22Rv1 (cell line): ENCODE measurements around the gene GRAMD4.
A peak's percentile ranks its signal among the peaks of the same experiment; 100 is the strongest.
"Not testable (repeated sequence)": the region's sequence is repeated elsewhere in the genome, so short reads cannot be mapped to it uniquely, and the experiment has no call there.

Source experiments
- H3K27ac ChIP-seq: fragments of 450-650 bp; 2 replicates; pipeline ENCODE4 v1.5.1; 2017
- ZFX ChIP-seq: fragments of 450-650 bp; IDR thresholded peaks from 2 replicates; pipeline ENCODE4 v1.6.1; 2017; ENCODE audit warnings: antibody characterized with exemption, borderline replicate concordance
- TF ChIP-seq, protein P1 (sequence below): fragments of 450-650 bp; IDR thresholded peaks from 2 replicates; pipeline ENCODE4 v1.5.1; 2017; ENCODE audit warnings: mild to moderate bottlenecking

The GRAMD4 gene

DNA sequence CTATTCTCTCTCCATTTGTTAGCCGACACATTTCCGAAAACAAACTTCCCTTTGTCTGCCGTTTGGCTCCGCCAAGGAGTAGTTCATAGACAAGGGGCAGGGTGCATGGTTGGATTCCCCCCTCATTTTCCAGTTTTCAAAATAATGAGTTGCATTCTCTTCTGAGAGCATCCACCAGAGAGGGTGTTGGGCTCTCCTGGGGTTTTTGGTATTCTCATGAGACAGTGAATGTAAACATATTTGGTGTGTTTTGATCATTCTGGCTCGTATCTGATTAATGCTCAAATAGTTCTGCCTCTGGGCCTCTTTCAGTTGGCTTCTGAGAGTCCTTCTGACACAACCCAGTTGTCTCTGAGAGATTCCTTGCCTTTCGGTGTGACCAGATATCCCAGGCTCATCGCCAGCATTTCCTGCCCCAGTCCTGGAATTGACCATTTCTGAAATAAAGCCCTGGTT, 21.7 kb downstream of the GRAMD4 start:
- TF ChIP-seq, protein P1, sequence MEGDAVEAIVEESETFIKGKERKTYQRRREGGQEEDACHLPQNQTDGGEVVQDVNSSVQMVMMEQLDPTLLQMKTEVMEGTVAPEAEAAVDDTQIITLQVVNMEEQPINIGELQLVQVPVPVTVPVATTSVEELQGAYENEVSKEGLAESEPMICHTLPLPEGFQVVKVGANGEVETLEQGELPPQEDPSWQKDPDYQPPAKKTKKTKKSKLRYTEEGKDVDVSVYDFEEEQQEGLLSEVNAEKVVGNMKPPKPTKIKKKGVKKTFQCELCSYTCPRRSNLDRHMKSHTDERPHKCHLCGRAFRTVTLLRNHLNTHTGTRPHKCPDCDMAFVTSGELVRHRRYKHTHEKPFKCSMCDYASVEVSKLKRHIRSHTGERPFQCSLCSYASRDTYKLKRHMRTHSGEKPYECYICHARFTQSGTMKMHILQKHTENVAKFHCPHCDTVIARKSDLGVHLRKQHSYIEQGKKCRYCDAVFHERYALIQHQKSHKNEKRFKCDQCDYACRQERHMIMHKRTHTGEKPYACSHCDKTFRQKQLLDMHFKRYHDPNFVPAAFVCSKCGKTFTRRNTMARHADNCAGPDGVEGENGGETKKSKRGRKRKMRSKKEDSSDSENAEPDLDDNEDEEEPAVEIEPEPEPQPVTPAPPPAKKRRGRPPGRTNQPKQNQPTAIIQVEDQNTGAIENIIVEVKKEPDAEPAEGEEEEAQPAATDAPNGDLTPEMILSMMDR, result no peak
- TF ChIP-seq ZFX, result no peak
- H3K27ac ChIP-seq, result no peak overlapping the region

DNA sequence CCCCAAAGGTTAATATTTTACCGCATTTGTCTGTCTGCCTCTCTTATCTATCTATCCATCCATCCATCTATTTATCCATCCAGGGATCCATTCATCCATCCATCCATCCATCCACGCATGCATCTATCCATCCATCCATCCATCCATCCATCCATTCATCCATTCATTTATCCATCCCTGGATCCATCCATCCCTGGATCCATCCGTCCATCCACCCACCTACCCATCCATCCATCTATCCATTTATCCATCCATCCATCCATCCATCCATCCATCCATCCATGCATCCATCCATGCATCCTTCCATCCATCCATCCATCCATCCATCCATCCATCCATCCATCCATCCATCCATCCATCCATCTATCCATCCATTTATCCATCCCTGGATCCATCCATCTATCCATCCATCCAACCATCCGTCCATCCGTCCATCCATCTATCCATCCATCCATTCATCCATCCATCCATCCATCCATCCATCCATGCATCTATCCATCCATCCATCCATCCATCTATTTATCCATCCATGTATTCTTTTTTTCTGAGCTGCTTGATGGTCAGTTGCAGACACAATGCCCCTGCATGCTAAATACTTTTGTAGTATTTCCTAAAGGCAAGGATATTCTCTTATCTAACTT, 22.8 kb downstream of the GRAMD4 start:
- not testable (repeated sequence) for H3K27ac ChIP-seq

DNA sequence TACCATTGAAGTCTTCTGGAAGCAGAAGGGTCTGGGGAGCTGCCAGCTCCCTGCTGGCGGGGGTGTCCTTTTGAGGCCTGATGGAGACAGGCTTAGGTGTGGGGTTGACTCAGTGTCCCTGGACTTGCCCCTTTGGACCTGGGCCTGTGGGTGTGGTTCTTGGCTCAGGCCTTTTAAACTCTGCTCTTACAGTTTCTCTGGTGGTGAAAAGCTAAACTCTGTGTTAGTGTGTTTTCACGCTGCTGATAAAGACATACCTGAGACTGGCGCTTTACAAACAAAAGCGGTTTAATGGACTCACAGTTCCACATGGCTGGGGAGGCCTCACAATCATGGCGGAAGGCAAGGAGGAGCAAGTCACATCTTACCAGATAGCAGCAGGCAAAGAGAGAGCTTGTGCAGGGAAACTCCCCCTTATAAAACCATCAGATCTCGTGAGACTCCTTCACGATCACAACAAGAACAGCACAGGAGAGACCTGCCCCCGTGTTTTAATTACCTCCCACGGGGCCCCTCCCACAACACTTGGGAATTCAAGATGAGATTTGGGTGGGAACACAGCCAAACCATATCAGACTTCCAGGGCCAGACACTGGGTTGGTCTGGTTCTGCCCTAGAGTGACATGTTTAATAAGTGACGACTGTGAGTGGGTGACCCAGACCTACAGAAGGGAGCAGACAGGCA, 26.5 kb downstream of the GRAMD4 start:
- H3K27ac ChIP-seq, result no peak overlapping the region
- TF ChIP-seq, protein P1, result no peak
- TF ChIP-seq ZFX, result no peak

DNA sequence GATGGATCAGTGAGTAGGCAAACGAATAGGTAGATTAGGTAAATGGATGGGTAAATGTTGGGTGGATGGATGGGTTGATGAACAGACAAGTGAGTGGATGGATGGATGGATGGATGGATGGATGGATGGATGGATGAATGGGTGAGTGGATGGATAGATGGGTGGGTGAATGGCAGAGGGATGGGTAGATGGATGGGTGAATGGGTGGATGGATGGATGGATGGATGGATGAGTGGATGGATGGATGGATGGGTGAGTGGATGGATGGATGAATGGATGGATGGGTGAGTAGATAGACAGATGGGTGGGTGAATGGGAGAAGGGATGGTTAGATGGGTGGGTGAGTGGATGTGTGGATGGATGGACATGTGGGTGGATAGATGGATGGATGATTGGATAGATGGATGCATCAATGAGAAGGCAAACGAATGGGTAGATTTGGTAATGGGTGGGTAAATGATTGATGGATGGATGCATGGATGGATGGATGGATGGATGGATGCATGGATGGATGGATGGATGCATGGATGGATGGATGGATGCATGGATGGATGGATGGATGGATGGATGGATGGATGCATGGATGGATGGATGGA, 28.1 kb downstream of the GRAMD4 start:
- not testable (repeated sequence) for H3K27ac ChIP-seq

DNA sequence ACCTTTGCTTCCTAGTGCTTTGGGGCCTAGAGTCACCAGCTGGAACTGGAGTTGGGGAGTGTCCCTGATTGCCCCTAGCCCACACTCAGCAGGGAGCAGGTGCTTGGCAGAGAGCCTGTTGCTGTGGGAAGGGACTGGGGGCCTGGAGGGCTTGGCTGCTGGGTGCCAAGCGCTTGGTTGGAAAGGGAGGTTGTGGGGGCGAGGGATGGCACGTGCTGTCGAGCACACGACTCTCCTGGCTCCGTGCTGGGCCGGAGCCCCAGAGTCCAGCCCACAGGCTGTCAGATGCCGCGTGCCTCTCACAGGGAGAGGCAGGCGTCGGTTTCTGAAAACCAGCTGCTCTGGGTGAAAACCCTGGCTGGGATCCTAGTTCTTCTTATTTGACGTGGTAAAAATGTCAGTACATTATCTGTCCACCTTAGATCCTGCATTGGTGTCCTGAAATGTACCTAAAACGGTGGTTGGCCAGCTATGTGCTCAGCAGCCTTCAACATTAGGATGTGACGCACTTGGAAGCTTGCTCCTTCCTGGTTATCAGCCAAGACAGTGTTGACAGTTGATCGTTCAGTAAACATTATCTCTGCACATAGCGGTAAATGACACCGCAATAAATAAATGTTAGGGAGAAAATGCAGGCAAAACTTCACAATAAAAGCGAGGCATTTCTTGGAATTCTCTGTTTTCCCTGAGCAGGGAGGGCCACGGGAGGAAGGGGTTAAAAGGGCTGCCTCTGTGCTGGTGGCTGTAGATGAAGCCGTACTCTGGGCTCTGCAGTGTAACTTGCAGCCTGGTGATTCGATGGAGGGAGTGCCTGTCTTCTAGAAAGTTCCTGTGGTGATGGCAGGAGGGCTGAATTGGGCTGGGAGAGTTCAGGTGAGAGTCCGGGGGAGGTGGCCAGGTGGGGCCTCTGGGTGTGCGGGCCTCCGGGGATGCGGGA, 29.2 kb downstream of the GRAMD4 start:
- TF ChIP-seq, protein P1, result no peak
- no peak for TF ChIP-seq ZFX
- H3K27ac ChIP-seq, result peak overlapping the region; percentile 37; the same call in 1 of the 2 replicates

DNA sequence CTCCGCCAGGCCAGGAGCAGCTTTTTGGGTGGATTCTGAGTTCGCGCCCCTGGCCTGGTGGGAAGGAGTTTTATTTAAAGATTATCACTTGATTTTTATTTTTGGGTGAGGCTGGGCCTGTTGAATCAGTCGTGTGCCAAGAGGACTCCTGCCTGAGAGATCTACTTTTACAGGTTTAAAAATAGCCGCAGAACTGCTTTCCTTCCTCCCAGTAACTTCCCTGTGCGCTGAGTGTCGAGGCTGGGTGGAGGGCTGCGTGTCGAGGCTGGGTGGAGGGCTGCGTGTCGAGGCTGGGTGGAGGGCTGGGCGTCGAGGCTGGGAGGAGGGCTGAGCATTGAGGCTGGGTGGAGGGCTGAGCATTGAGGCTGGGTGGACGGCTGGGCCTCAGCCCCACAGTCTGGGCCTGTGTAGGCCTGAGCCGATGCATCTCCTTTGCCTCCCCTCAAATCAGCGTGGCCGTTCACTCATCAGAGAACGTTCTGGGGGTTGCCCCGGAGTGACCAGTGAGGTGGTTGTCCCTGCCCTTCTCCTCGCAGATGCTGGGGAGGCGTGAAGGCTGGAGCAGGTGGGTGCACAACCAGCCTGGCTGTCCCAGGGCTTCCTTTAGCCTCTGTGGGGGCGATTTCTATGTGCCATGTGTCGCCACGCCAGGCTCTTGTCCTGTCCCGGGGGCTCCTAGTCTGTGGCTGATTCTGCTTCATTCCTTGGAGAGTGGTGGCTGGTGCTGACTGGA, 30.1 kb downstream of the GRAMD4 start:
- TF ChIP-seq, protein P1, result no peak
- no peak for TF ChIP-seq ZFX
- no peak overlapping the region for H3K27ac ChIP-seq

DNA sequence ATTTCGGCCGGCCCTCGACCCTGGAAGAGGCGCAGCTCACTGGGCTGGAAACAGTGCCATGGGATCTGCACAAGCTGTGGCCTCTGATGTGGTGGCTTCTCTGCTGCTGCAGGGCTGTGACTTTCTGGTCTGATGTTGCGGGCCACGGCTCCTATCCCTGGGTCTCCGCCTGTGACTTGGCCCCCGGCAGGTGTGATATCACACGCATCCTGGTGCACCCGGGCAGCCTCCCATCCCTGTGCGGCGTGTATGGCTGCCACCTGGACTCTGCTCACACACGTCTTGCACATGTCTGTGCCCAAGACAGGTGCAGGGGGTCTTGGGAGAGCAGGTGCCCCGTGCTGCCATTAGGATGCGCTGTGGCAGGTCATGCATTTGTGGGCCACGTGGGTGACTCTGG, 31.1 kb downstream of the GRAMD4 start:
- no peak overlapping the region for H3K27ac ChIP-seq
- TF ChIP-seq ZFX, result no peak
- TF ChIP-seq, protein P1, result no peak
